Transverse colon (tissue), 4 donors: ENCODE results near the gene CD9.
"Not testable (repeated sequence)": the region's sequence is repeated elsewhere in the genome, so short reads cannot be mapped to it uniquely, and the experiment has no call there.

Source experiments
- CTCF ChIP-seq, 5 experiments: fragments of 200-600 bp in 3 of 5; fragments of 450-650 bp in 2 of 5; sonication (generic) in 3 of 5; IDR thresholded peaks; 1 replicate in 2 of 5; 2 replicates in 3 of 5; pipeline ENCODE4 v1.5.1; 2016 to 2017; ENCODE audit warnings: antibody characterized with exemption in 5 of 5, inconsistent platforms in 3 of 5, mild to moderate bottlenecking in 2 of 5, moderate library complexity in 1 of 5
- POLR2A ChIP-seq: fragments of 450-650 bp; IDR thresholded peaks from one replicate; pipeline ENCODE4 v1.6.1; 2016; ENCODE audit warnings: antibody characterized with exemption, mild to moderate bottlenecking, moderate library complexity
- POLR2AphosphoS5 ChIP-seq, 3 donors: sonication (generic); formaldehyde crosslinking; IDR thresholded peaks; one replicate each; pipeline ENCODE4 v1.6.1; 2016; ENCODE audit warnings: antibody characterized with exemption in 3 of 3

- not testable (repeated sequence) for TF ChIP-seq POLR2A; CTCF (IDR thresholded peaks at IDR 0.05); POLR2AphosphoS5 (IDR thresholded peaks at IDR 0.05)
Observed at GRCh38 chr12:6159166-6160011, 40.8 kb upstream of the CD9 start.
